Loucy (cell line): ENCODE measurements around the gene RDH12.

Experiments used
- H2AFZ ChIP-seq: fragments of 200-600 bp; sonication (generic); 2 replicates; pipeline ENCODE4 v1.6.0; 2016; ENCODE audit warnings: antibody characterized with exemption, mild to moderate bottlenecking, low read length, moderate library complexity
- H3F3A ChIP-seq: fragments of 200-600 bp; 2 replicates; pipeline ENCODE4 v1.6.0; 2016; ENCODE audit warnings: antibody characterized with exemption, low read depth, mild to moderate bottlenecking
- H3K27me3 ChIP-seq: fragments of 200-600 bp; sonication (generic); 2 replicates; pipeline ENCODE4 v1.6.1; 2014; ENCODE audit warnings: low read length, mild to moderate bottlenecking; ENCODE audit not compliant: insufficient read depth, poor library complexity, severe bottlenecking
- H3K36me3 ChIP-seq: fragments of 200-600 bp; sonication (generic); 2 replicates; pipeline ENCODE4 v1.6.1; 2016; ENCODE audit warnings: low read length; ENCODE audit not compliant: insufficient read depth
- H3K4me1 ChIP-seq: fragments of 200-600 bp; sonication (generic); 2 replicates; pipeline ENCODE4 v1.5.1; 2014; ENCODE audit warnings: low read length, mild to moderate bottlenecking; ENCODE audit not compliant: insufficient read depth, poor library complexity, severe bottlenecking
- H3K4me2 ChIP-seq: fragments of 200-600 bp; sonication (generic); 2 replicates; pipeline ENCODE4 v1.6.0; 2014; ENCODE audit warnings: antibody characterized with exemption, low read length, low read depth, mild to moderate bottlenecking; ENCODE audit not compliant: poor library complexity, severe bottlenecking
- H3K4me3 ChIP-seq: fragments of 200-600 bp; sonication (generic); 2 replicates; pipeline ENCODE4 v1.5.1; 2014; ENCODE audit warnings: low read length, mild to moderate bottlenecking, mixed read lengths; ENCODE audit not compliant: poor library complexity, severe bottlenecking
- H3K79me2 ChIP-seq: fragments of 200-600 bp; sonication (generic); 2 replicates; pipeline ENCODE4 v1.6.1; 2014; ENCODE audit warnings: low read length; ENCODE audit not compliant: insufficient read depth
- H3K9ac ChIP-seq: fragments of 200-600 bp; sonication (generic); 2 replicates; pipeline ENCODE4 v1.6.0; 2014; ENCODE audit warnings: mild to moderate bottlenecking, low read depth, low read length, moderate library complexity; ENCODE audit not compliant: poor library complexity, severe bottlenecking
- H3K9me2 ChIP-seq: fragments of 200-600 bp; sonication (generic); replicated peaks from 2 replicates; pipeline ENCODE4 v1.6.1; 2016; ENCODE audit warnings: low read depth, low read length, mixed read lengths
- H3K9me3 ChIP-seq: fragments of 200-600 bp; sonication (generic); 2 replicates; pipeline ENCODE4 v1.6.1; 2014; ENCODE audit warnings: mild to moderate bottlenecking, antibody characterized with exemption, low read length, low read depth; ENCODE audit not compliant: insufficient read depth
- H4K20me1 ChIP-seq: fragments of 200-600 bp; sonication (generic); 2 replicates; pipeline ENCODE4 v1.6.0; 2014; ENCODE audit warnings: antibody characterized with exemption, low read length, mild to moderate bottlenecking; ENCODE audit not compliant: insufficient read depth, poor library complexity, severe bottlenecking
- EZH2phosphoT487 ChIP-seq: fragments of 200-600 bp; IDR thresholded peaks from 2 replicates; pipeline ENCODE4 v1.6.1; 2018; ENCODE audit warnings: antibody characterized with exemption, mild to moderate bottlenecking, moderate library complexity, borderline replicate concordance
- TF ChIP-seq, protein P1 (sequence below): fragments of 200-600 bp; sonication (generic); conservative IDR thresholded peaks from 2 replicates; pipeline ENCODE4 v1.5.1; 2014; ENCODE audit warnings: mild to moderate bottlenecking, antibody characterized with exemption, low read length

The RDH12 gene

DNA sequence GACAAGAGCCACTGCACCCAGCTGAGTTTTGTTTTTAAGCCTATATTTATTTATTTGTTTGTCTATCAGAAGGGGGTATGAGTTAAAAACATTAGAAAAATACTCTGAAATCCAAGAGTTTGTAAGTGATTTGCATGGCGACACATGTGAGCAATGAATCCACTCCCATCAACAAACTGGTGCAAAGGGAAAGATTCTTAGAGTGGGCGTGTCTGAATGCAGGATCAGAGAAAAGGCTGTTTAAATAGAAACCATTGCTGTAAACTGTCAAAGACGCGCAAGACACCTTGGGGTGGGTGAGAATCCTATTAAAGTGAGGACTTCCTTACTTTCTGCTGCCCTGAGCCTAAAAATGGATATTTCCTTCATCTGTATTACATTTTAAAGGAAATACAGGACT is 62.8 kb downstream of the RDH12 start:
- peaks cover 7% of the 10 kb centered on the region for H3K4me1 ChIP-seq
- TF ChIP-seq, protein P1, sequence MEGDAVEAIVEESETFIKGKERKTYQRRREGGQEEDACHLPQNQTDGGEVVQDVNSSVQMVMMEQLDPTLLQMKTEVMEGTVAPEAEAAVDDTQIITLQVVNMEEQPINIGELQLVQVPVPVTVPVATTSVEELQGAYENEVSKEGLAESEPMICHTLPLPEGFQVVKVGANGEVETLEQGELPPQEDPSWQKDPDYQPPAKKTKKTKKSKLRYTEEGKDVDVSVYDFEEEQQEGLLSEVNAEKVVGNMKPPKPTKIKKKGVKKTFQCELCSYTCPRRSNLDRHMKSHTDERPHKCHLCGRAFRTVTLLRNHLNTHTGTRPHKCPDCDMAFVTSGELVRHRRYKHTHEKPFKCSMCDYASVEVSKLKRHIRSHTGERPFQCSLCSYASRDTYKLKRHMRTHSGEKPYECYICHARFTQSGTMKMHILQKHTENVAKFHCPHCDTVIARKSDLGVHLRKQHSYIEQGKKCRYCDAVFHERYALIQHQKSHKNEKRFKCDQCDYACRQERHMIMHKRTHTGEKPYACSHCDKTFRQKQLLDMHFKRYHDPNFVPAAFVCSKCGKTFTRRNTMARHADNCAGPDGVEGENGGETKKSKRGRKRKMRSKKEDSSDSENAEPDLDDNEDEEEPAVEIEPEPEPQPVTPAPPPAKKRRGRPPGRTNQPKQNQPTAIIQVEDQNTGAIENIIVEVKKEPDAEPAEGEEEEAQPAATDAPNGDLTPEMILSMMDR: no peak
- TF ChIP-seq EZH2phosphoT487: no peak
- no peaks in the 10 kb centered on the region for H3K79me2 ChIP-seq
- H3K36me3 ChIP-seq: peaks cover 23% of the 10 kb centered on the region; the same call in 1 of the 2 replicates
- H2AFZ ChIP-seq: no peak overlapping the region
- H4K20me1 ChIP-seq: no peaks in the 10 kb centered on the region
- no peaks in the 10 kb centered on the region for H3F3A ChIP-seq
- no peaks in the 10 kb centered on the region for H3K9me3 ChIP-seq
- no peak overlapping the region for H3K4me3 ChIP-seq
- H3K27me3 ChIP-seq: no peaks in the 10 kb centered on the region
- no peak overlapping the region for H3K9ac ChIP-seq
- H3K4me2 ChIP-seq: no peak overlapping the region
- no peaks in the 10 kb centered on the region for H3K9me2 ChIP-seq

DNA sequence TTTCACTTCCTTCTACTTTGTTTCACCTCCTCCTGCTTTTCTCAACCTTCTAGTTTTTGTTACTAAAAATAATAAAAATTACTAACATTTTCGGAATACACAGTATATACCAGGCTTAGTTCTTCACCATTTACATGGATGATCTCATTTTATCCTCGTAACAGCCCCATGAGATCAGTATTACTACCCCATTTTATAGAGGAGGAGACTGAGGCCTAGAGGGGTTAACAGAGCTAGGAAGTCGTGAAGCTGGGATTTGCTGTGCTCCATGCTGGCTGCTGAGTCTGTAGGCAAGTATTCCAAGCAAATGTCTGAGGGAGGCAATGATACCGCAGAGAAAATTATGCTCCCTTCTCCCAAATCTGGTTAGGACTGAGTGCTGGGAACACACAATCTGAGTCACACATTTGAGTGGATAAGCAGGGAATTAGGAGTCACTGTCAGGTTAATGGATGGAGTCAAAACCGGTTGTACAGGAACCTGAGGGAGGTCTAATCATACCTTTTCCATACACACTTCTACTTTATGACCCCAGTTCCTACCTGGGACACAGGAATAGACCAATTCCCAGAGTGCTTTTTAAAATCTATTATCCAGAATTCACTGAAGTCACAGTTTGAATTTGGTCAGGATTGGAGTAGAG is 63.6 kb downstream of the RDH12 start:
- peaks cover 26% of the 10 kb centered on the region; the same call in 1 of the 2 replicates for H3K36me3 ChIP-seq
- H3K4me2 ChIP-seq: no peak overlapping the region
- no peak overlapping the region for H3K9ac ChIP-seq

DNA sequence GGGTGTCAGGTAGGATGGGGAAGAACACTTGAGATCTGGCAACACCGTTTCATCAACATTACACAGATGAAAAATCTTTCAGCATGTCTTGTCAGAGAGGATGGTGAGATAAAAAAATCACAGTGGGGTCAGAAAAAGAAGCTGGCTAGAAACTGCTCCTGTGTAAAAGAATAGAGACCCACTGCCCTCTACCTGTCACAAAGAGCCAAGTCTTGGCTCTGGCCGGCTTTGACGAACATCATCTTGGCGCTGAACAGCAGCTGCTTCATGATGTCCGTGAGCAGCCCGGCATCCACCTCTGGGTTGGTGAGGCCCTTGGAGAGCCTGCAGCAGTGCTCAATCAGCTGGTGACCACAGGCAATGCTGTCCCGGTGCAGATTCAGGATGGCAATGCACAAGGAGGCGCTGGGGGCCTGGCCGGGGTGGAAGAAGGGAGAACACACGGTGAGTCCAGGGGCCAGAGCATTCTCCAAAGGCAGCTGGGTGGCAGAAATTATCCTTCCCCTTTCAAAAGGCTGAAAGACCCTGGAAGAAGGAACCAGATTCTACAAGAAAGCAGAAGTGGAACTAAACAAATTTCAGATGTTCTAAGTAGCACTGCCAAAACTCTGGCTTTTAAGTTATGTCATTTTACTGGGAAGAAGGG is 64.5 kb downstream of the RDH12 start:
- no peak for TF ChIP-seq EZH2phosphoT487
- TF ChIP-seq, protein P1: no peak
- no peaks in the 10 kb centered on the region for H3K9me2 ChIP-seq
- no peaks in the 10 kb centered on the region for H3K79me2 ChIP-seq
- no peaks in the 10 kb centered on the region for H4K20me1 ChIP-seq
- H3K36me3 ChIP-seq: peaks cover 25% of the 10 kb centered on the region; the same call in 1 of the 2 replicates
- H3F3A ChIP-seq: no peaks in the 10 kb centered on the region
- H3K27me3 ChIP-seq: no peaks in the 10 kb centered on the region
- H3K4me2 ChIP-seq: no peak overlapping the region
- no peaks in the 10 kb centered on the region for H3K9me3 ChIP-seq
- H3K4me3 ChIP-seq: no peak overlapping the region
- H2AFZ ChIP-seq: no peak overlapping the region
- H3K4me1 ChIP-seq: peaks cover 7% of the 10 kb centered on the region
- no peak overlapping the region for H3K9ac ChIP-seq

More for the DNA sequence above, 63.6 kb downstream of the RDH12 start:
- Histone ChIP-seq H3K4me3 (no peak overlapping the region), H3K79me2 (no peaks in the 10 kb centered on the region), H3K9me2 (no peaks in the 10 kb centered on the region), H3F3A (no peaks in the 10 kb centered on the region), H4K20me1 (no peaks in the 10 kb centered on the region), H3K27me3 (no peaks in the 10 kb centered on the region), H3K4me1 (peaks cover 7% of the 10 kb centered on the region), H3K9me3 (no peaks in the 10 kb centered on the region), H2AFZ (no peak overlapping the region)
- no peak for TF ChIP-seq EZH2phosphoT487
- TF ChIP-seq, protein P1: no peak
